NCI-H345 treated with DMSO at 0.1 percent for 48 hours (cell line): ENCODE results near the gene C6orf47.
A peak's percentile ranks its signal among the peaks of the same experiment; 100 is the strongest.

Experiments used
- DNase-seq: peaks from one replicate; lab custom pipeline; 2025; ENCODE audit not compliant: unreplicated experiment; lab: John Stamatoyannopoulos, UW

The C6orf47 gene

DNA sequence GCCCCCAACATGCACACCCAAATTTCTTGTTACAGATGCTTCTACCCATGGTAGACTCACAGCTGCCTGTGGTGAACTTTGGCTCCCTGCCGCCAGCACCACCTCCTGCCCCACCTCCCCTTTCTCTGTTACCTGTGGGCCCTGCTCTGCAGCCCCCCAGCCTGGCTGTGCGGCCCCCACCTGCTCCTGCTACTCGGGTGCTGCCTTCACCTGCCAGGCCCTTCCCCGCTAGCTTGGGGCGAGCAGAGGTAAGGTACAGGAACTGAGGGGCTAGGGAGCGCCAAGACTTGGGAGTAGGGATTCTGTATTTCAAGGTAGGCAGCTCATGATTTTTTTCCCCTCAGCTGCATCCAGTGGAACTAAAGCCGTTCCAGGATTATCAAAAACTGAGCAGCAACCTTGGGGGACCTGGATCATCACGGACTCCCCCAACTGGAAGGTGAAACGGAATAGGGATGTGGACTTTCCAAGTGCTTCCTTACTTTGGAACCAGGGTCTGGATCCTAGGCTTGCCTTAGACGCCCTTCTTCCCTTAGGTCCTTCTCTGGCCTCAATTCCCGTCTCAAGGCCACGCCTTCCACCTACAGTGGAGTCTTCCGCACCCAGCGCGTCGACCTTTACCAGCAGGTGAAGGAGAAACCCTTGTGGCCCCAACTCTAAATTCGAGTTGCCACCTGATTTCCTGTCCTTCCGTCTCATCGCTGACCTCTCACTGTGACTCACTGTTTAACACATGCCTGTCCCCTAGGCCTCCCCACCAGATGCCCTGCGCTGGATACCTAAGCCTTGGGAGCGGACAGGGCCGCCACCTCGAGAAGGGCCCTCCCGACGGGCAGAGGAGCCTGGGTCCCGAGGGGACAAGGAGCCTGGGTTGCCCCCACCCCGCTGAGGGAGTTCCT, 23.6 kb downstream of the C6orf47 start:
- DNase-seq = no peak

DNA sequence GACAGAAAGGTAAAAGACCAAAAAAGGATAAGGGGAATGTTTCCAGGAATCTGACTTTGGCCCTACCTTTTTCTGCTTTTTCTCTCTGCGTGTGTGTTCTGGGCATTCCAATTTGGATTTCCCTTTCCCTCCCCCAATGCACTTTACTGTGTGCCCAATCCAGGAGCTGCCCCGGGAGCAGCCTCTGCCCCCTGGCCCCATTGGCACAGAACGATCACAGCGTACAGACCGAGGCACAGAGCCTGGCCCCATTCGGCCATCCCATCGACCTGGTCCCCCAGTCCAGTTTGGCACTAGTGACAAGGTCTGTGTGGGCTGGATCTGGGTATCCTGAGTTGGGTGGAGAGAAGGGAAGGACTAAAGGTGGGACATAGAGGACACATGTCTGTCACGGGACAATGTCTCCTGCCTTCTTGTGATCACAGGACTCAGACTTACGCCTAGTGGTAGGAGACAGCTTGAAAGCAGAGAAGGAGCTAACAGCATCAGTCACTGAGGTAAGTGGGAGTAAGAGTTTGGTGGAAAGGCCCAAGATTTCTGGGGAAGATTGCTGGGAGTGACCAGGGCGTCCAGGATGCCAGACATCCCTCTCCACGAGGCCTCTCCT, 25.5 kb downstream of the C6orf47 start:
- DNase-seq = no peak

DNA sequence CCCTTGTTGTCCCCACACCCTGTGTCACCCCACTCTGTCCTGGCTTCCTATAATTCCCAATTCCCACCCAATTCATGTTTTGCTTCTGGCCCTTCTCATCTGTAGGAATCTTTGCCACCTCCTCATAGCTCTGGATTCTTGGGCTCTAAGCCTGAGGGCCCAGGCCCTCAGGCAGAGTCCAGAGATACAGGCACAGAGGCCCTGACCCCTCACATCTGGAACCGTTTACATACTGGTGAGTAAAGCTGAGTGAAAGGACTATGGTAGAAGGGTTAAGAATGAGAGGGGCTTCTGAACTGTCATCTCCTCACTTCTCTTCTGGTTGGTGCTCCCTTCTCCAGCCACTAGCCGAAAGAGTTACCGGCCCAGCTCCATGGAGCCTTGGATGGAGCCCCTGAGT, 26.4 kb downstream of the C6orf47 start:
- DNase-seq = no peak

- no peak for DNase-seq
Measured at GRCh38 chr6:31633447-31633846, 27.1 kb downstream of the C6orf47 start.

DNA sequence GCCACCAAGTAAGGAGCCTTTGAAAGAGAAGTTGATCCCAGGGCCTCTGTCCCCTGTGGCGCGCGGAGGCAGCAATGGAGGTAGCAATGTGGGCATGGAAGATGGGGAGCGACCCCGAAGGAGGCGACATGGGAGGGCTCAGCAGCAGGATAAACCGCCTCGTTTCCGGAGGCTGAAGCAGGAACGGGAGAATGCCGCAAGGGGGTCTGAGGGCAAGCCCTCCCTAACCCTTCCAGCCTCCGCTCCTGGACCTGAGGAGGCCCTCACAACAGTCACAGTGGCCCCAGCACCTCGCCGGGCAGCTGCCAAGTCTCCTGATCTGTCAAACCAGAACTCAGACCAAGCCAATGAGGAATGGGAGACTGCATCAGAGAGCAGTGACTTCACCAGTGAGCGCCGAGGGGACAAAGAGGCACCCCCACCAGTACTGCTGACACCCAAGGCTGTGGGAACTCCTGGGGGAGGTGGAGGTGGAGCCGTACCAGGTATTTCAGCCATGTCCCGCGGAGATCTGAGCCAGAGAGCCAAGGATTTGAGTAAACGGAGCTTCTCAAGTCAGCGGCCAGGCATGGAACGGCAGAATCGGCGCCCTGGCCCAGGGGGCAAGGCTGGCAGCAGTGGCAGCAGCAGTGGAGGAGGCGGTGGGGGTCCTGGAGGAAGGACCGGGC, 28.2 kb downstream of the C6orf47 start:
- DNase-seq = no peak

GRCh38 chr6:31631681-31632278, 28.8 kb downstream of the C6orf47 start:
- no peak for DNase-seq

DNA sequence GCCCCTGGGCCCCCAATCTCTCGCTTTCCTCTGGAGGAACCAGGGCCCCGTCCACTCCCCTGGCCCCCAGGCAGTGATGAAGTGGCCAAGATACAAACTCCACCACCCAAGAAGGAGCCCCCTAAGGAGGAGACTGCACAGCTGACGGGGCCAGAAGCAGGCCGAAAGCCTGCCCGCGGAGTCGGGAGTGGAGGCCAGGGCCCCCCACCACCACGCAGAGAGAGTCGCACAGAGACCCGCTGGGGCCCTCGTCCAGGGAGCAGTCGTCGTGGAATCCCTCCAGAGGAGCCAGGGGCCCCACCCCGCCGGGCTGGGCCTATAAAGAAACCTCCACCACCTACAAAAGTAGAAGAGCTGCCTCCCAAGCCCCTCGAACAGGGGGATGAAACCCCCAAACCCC, 29.4 kb downstream of the C6orf47 start:
- no peak for DNase-seq

DNA sequence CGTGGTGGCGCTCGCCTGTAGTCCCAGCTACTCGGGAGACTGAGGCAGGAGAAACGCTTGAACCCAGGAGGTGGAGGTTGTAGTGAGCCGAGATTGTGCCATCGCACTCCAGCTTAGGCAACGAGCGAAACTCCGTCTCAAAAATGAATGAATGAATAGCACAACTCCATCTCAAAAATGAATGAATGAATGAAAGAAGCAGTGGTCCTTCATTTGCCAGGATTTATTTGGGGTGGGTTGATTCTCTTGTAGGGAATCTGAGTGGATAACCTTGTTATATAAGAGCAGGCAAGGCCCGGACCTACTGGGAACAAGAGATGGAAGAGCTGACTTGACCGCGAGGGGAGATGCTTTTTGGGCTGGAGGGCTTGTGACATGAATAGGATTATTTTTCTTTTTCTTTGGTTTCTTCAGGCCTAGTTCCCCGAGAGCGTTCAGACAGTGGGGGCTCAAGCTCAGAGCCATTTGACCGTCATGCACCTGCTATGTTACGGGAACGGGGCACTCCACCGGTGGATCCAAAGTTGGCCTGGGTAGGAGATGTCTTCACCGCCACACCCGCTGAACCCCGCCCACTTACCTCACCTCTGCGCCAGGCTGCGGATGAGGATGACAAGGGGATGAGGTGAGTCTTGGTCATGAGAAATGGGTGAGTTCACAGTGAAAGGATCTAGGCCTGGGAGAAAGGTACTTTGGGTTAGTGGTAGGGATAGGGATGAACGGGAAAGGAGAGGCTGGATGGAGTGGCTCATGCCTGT, 30.2 kb downstream of the C6orf47 start:
- no peak for DNase-seq

GRCh38 chr6:31629014-31629413, 31.6 kb downstream of the C6orf47 start:
- no peak for DNase-seq

DNA sequence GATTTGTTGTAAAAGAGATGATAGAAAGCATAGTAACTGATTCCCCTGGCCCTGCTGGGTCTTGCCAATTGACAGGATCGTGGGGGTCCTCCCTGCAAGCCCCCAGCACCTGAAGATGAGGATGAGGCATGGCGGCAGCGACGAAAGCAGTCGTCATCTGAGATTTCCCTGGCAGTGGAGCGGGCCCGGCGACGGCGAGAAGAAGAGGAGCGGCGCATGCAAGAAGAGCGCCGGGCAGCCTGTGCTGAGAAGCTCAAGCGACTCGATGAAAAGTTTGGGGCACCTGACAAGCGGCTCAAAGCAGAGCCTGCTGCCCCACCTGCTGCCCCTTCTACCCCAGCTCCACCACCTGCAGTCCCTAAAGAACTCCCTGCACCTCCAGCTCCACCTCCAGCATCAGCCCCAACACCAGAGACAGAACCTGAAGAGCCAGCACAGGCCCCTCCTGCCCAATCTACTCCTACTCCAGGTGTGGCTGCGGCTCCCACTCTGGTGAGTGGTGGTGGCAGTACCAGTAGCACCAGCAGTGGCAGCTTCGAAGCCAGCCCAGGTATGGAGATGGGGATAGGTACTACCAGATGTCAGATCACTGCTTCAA, 32.8 kb downstream of the C6orf47 start:
- no peak for DNase-seq

DNA sequence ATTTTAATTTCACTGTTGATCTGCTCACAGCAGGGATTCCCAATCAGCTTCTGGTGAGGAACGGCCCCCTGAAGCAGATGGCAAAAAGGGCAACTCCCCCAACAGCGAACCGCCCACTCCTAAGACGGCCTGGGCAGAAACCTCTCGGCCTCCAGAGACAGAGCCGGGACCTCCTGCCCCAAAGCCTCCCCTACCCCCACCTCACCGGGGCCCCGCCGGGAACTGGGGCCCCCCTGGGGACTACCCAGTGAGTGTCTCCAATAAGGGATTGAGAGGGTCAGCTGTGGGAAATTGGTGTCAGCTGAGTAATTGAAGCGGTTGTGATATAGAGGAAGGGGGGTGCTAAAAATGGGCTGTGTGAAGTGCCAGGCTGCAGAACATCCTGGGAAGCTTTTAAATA, 33.6 kb downstream of the C6orf47 start:
- no peak for DNase-seq

GRCh38 chr6:31624070-31624469, 36.5 kb downstream of the C6orf47 start:
- no peak for DNase-seq

DNA sequence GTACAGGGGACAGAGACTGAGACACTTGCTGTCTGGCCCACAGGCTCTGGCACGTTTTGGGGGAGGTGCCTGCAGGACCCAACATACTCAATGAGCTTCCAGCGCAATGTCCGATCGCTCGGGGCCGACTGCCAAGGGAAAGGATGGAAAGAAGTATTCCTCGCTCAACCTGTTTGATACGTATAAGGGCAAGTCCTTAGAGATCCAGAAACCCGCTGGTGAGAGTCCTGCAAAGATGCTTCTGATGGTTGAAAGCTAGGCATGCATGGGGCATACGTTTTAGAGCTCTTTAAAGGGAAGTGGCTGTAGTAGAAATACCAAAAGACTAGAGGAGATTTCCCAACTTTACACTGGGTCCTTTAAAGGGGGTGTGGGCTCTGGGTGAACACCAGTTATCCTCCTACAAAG, 37.9 kb downstream of the C6orf47 start:
- DNase-seq = no peak

DNA sequence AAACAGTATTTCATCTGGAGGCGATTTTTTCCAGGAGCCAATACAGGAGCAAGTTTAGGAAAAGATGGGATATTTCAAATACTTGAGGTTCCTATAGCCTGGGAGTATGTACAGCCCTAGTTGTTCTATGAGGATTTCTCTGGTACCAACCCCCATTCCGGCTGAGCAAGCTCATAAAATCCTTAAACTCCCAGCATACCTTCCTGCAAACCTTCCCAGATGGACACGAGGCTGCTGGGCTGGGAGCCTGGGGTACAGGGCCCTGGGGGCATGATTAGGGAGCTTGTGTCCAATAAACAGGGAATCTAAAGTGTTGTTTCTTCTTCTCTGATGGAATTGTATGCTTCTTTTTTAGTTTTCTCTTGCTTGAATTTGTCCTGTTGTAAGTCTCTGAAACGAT, 38.6 kb downstream of the C6orf47 start:
- DNase-seq = no peak

DNA sequence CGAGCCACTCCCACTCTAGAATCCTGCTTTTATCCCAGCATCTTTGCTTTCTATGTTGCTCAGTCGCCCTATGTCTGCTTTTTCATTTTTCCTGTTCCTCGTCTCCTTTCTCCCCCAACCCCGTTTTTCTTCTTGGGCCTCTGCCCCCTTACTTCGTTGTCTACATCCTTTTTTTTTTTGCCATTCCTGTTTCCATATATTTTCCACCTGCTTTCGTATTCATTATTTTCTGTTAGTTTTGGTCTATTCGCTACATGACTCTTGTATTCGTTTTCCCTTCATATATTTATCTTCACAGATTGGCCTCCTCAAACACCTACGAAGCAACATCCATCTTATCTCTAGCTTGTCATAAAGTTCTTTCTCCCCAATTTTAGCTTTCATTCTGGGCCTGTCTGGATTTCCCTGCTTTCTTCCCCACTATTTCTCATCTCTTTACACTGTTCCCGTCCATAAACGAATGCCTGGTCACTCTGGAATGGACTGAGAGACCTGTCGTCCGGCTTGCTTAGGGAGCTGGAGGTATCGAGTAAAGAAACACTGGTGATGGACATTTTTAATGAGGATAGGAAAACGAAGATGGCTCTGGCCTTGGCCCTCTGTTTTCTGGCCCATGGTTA, 39.1 kb downstream of the C6orf47 start:
- DNase-seq = no peak

DNA sequence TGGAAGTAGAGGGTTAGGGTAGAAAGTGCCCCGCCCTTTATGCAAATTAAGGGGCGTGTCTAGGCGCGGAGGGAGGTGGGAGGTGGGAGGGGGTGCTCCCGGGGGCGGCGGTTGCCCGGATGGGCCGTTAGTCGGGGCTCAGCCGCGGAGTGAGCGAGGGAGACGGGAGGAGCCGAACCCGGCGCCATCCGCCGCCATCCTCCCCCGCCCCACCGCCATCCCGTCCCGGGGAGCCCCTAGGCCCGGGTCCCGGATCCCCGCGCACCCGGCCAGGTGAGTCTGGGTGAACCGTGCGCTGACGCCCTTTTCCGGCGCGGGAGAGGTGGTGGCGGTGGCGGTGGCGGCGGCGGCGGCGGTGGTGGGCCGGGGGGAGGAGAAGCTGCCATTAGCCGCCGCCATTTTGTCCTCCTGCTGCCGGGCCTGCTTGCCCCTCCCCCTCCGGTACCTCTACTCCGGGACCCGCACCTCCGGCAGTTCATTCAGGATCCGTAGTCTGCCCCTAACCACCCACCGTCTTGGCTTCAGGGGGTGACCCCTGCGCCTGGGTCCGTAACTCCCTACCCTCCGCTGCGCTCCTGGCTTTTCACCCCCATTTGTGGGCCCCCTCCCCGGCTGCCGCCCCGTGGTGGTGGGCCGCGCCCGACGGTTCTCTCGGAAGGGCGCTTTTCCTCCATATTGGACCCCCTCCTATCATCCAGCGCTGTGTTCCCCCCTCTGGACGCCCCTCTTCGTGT, 39.8 kb downstream of the C6orf47 start, which contains the start of gene PRRC2A:
PRRC2A (plus strand) TSS at position 130 of the 734 bp plus-strand sequence. CDS start 2,075 bp downstream, outside the sequence.
- DNase-seq = peak; percentile 76

DNA sequence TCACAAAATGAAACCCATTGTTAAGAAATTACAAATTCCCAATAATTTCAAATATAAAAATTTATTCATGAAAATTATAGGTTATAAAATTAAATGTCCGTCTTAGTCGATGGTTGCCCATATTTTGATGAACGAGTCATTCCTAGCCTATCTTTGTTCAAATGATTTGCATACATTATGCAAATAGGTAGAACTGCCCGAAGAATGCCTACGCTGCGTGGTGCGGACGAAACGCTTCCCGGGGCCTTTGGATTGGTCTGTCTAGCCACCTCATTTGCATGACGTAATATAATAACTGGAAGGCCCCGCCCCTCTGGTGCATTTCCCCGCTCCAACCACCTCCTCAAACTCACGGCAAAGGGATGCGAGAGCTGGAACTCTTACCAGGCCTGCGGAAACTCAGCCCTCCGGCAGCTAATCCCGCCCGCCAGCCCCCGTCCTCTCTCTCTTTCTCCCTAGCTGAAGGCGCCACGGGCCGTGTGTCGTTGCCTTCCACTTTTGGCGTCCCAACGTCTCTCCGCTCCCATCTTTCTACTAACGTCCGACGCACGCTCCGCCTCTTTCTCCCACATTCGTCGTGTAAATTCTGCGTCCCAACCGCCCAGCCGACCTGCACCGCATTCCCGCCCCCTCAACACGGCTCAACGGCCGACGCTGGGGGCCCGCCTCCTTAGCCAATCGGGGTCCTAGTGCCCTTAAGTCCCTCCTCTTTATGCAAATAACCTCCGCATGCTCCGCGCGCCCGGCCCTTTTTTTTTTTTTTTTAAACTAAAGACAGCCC, 40.6 kb downstream of the C6orf47 start:
- peak; percentile 97 for DNase-seq

- no peak for DNase-seq
Measured at GRCh38 chr6:31617010-31617409, 43.6 kb downstream of the C6orf47 start.
